HG03280 (cell line): Measurements from ENCODE around the gene KPTN.

Experiments used
- ATAC-seq: cut with Tn5 transposase; IDR thresholded peaks from one replicate; pipeline ENCODE4 v1.9.1; 2021; ENCODE audit warnings: mild to moderate bottlenecking, moderate library complexity; ENCODE audit not compliant: unreplicated experiment

Gene KPTN

GRCh38 chr19:47436712-47437401 is 47.2 kb downstream of the KPTN start:
- peak; percentile 50 for ATAC-seq

GRCh38 chr19:47435883-47436417 is 48.1 kb downstream of the KPTN start:
- ATAC-seq, result no peak

DNA sequence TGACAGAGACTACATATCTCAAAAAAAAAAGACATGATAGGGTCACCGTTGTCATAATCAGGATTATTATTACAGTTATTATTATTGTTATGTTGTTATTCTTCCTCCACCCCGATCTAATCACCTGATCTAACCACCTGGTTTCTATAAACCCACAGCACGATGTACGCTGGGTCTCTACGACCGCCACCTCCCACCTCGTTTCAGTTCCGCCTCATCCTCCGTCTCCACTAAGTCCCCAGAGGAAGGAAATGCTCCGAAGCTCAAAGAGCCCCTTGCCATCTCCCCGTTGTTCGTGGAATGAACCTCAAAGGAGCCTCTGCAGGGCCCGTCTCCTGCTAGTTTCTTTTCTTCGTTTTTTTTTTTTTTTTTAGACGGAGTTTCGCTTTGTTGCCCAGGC is 48.8 kb downstream of the KPTN start:
- no peak for ATAC-seq

GRCh38 chr19:47434088-47434487 is 49.9 kb downstream of the KPTN start:
- no peak for ATAC-seq

DNA sequence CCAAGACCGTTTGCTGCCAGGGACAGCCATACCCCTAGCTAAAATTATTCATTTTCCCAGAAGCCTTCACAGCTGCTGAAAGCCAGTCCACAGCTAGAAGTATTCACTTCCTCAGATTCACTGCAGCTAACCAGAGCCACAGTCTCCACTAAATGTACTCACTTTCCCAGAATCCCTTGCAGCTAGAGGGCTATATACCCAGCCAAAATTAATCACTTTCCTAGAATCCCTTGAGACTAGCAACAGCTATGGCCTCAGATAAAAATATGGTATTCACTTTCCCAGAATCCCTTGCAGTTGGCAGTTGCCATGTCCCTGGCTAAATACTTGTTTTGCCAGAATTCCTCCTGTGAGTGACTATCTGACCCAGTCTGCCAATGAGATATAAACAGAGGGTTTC is 50.9 kb downstream of the KPTN start:
- no peak for ATAC-seq

DNA sequence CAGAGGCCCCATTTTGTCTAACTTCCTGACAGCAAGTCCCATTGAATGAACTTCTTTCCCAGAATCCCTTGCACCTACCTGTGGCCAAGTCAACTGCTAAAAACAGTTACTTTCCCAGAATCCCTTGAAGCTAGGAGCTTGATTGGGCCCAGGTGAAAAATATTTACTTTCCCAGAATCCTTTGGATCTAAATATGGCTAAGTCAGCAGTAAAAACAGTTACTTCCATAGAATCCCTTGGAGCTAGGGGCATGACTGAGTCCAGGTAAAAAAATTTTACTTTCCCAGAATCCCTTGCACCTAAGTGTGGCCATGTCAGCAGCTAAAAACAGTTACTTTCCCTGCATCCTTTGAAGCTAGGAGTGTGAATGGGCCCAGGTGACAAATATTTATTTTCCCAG is 51.5 kb downstream of the KPTN start:
- no peak for ATAC-seq

- no peak for ATAC-seq
Observed at GRCh38 chr19:47432091-47432490, 51.9 kb downstream of the KPTN start.

- ATAC-seq, result no peak
Observed at GRCh38 chr19:47430041-47430802, 53.8 kb downstream of the KPTN start.

GRCh38 chr19:47429140-47429793 is 54.8 kb downstream of the KPTN start:
- no peak for ATAC-seq

- ATAC-seq, result peak; percentile 56
Observed at GRCh38 chr19:47428177-47428894, 55.7 kb downstream of the KPTN start.

DNA sequence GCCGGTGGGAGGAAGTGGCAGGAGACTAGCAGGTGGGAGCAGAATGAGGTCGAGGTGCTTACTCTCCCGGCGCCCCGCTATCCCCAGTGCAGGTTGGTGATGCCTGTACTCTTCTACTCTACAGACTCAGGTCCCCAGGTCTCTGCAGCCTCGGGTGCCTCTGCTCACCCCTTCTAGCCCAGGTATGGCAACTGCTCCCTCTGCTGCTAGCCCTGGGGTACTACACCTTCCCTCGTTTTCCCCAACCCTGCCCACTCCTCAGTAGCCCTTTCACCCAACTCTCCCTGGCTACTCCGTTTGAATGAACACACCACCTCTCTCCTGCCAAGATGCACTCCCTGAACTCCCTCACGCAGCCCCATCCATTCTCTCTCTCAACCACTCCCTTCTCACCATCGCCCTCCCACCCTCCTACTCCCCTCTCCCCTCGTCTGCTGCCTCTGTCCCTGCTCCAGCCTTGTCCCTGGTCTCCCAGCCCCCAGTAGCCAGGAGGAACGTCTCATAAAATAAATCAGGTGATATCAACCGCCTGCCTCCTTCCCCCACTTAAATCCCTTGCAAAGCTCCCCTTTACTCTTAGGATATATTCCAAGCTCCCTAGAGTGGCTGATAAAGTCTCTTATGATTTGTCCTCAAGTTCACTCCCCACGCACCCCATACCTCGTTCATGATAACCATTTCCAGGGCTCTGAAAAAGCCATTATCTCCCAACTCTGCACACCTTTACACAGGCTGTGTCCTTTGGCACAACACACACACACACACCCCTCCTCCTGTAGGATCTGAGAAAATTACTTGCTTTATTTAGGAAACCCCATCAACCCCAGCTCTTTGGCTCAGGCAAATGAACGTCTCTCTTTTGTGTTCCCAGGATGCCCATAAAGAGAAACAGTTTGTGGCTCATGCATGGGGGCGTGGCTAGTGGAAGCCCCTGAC is 56.5 kb downstream of the KPTN start:
- ATAC-seq, result peak; percentile 44
